Endothelial cell of hepatic sinusoid (primary cell): Measurements from ENCODE around the gene SLAIN2.

Experiments used
- in situ Hi-C: cut with HindIII; loops from 2 replicates; pipeline ENCODE4 v1.10.0; 2017; ENCODE audit warnings: low sequenced_read_pairs

The SLAIN2 gene

DNA sequence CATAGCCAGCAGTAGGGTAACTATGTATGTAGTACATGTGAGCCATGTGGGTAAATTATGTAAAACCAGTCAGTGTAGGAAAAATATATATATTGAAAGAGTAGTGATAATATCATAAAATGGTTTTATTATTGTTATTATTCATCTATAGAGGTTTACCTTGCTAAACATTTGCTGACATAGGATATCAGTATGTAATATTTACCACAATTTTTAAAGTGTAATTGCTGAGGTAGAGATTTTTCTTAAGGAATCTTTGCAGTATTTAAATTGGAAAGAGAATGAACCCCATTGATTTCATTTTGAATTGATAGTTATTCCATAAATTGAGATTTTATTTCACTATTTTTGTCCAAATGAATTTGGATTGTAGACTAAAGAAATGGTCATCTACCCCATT lies 27.1 kb downstream of the SLAIN2 start:
- in situ Hi-C loops: no loop called here

- in situ Hi-C loops: no loop called here
Observed at GRCh38 chr4:48369248-48369647, 27.9 kb downstream of the SLAIN2 start.

GRCh38 chr4:48369771-48370170 lies 28.4 kb downstream of the SLAIN2 start:
- in situ Hi-C loops: no loop called here

DNA sequence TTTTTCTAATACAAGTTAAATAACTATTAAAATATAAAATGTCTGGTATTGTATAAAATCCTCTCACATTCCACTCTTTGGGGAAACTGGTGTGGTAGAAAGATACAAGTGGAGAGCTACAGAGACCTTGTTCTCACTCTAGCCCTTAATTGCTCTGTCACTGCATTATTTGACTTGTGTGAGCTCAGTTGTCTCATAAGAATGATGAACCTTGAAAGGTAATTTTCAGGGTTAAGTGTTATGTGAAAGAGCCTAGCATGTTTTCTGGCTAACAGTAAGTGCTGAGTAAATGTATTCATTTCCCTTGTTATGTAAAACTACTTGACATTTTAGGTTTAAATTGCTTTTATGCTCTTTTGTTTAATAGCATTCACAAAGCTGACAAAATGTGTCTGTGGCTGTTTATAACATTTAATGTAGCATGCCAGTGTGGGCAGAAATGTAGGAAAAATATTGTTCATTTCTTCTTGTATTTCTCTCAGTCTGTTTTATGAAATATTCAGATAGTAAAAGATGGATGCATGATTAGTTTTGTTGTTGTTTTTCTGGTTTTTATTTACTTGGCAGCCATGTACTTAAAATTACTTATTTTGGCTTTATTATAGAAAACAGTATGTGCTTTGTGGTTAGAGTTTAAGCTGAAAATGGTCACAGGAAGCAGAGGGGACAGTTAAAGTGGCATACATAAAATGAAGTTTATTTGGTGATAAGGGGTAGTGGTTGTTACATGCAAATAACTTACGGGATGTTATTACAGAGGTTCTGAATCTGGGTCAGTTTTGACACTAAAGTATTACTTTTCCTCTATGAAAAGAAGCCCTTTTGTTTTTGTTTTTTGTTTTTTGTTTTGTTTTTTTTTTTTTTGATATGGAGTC lies 29.2 kb downstream of the SLAIN2 start:
- in situ Hi-C loops: no loop called here

DNA sequence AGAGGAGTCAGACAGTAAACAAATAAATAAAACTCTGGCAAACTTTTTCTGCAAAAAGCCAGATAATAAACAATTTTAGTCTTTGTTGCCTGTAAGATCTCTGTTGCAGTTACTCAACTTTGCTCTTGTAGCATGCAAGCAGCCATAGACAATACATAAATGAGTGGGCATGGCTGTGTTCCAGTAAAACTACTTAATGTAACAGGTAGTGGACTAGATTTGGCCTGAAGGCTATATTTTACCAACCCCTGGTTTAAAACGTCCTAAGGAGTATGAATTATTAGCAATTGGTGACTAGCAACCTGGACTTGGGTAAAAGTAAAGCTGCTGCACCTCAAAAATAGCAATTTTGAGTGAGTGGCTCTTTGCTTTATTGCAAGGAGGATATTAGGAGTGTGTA lies 30.9 kb downstream of the SLAIN2 start:
- in situ Hi-C loops: no loop called here

- in situ Hi-C loops: no loop called here
Observed at GRCh38 chr4:48375651-48376304, 34.4 kb downstream of the SLAIN2 start.

GRCh38 chr4:48379587-48380180 lies 38.4 kb downstream of the SLAIN2 start:
- in situ Hi-C loops: no loop called here

DNA sequence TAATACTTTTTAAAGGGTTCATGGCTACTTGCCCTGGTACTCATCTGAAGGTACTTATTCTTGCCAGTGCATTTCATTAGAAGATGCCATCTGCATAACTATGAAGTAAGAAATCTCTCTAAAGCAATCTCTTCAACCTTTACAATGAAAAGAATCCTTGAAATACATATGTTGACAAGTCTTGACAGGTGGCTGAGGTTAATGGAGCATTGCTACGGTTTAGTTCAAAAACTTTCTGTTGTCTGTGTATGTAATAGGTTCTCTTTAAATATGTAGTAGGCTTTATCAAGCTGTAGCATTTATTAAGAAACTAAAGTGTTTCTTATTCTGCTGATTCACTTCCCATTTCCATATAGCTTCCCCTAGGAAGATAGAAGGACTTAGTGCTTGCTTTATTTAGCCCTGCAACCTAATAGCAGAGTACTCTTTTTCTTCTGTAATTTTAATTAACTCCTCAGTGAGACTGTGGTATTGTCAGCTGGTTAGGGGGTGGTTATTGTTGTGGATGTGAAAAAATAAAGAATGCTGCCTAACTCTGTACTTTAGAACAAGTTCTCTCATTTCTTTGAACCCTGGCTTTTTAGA lies 39.3 kb downstream of the SLAIN2 start:
- in situ Hi-C loops: no loop called here

- in situ Hi-C loops: loop anchor here (5.0 kb wide), 1 partner anchor 36 kb away; no protein-coding TSS in a partner anchor
Observed at GRCh38 chr4:48388525-48389154, 47.3 kb downstream of the SLAIN2 start.

- in situ Hi-C loops: no loop called here
Observed at GRCh38 chr4:48396043-48396442, 54.7 kb downstream of the SLAIN2 start.

DNA sequence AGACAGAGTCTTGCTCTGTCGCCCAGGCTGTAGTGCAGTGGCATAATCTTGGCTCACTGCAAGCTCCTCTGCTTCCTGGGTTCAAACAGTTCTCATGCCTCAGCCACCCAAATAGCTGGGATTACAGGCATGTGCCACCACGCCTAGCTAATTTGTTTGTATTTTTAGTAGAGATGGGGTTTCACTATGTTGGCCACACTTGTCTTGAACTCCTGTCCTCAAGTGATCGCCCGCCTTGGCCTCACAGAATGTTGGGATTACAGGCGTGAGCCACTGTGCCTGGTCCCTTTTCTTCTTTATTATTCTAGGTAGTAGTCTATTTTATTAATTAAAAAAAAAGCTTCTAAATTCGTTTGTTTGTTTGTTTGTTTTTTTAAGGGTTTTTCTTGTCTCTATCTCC lies 59.1 kb downstream of the SLAIN2 start:
- in situ Hi-C loops: no loop called here

DNA sequence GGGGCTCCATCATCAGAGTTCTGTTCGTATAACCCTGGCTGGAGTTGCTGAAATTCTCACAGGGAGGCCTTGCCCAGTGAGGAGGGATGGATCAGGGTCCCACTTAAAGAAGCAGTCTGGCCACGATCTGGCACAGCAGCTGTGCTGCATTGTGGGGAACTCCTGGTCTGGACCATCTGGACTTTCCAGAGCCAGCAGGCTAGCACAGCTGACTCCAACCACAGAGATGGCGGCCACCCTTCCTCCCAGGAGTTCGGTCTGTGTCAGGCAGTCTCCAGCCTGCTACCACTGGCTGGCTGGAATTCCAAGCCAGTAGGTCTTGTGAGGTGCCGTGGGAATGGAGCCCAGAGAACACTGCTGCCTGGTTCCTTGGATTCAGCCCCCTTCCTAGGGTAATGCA lies 62.0 kb downstream of the SLAIN2 start:
- in situ Hi-C loops: no loop called here

GRCh38 chr4:48403779-48404178 lies 62.5 kb downstream of the SLAIN2 start:
- in situ Hi-C loops: no loop called here

GRCh38 chr4:48405924-48406323 lies 64.6 kb downstream of the SLAIN2 start:
- in situ Hi-C loops: no loop called here

GRCh38 chr4:48409203-48409602 lies 67.9 kb downstream of the SLAIN2 start:
- in situ Hi-C loops: no loop called here

DNA sequence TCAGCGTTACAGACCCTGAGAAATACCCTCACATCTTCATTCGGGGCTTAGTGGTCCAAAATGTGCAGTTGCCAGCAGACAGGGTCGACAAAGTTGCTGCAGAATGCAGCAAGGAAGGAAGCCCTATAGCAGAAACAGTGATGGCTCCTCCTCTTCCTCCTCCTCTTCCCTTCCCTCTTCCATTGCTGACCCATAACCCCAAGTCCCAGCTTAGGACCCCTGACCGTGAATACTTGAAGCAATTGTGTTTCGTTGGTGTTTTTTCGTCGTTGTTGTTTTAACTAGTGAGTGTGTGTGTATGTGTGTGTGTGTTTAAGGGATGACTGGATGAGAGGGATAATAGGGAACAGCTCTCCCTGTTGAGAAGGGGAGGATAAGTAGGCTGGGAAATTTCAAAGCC lies 69.5 kb downstream of the SLAIN2 start:
- in situ Hi-C loops: no loop called here

- in situ Hi-C loops: no loop called here
Observed at GRCh38 chr4:48420144-48420543, 78.8 kb downstream of the SLAIN2 start.

DNA sequence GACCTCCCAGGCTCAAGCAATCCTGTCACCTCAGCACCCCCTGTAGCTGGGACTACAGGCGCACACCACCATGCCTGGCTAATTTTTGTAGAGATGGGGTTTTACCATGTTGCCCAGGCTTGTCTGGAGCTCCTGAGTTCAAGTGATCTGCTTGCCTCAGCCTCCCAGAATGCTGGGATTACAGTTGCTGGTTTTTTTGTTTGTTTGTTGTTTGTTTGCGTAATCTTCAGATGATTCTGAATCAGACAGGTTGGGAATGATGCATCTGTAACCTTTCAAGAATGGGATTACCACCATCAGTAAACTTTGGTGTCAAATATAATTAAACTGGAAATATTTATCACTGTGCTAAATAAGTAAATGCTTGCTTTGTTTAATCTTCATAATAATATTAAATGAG lies 79.8 kb downstream of the SLAIN2 start:
- in situ Hi-C loops: no loop called here

DNA sequence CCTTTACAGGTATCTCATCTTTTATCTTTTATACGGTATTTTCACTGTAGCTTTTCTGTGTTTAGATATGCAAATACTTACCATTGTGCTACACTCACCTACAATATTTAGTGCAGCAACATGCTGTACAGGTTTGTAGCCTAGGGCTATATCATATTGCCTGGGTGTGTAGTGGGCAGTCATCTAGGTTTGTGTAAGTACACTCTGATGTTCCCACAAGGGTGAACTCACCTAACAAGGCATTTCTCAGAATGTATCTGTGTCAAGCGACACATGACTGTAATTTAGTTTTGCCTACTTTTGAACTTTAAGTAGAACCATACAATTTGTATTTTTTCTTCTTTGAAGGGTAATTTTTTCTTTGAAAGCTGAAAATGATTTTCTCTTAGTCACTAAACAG lies 87.6 kb downstream of the SLAIN2 start:
- in situ Hi-C loops: no loop called here

- in situ Hi-C loops: no loop called here
Observed at GRCh38 chr4:48429709-48430474, 88.6 kb downstream of the SLAIN2 start.
